GM21526 (cell line): Measurements from ENCODE around the gene XRCC5.
"Not testable (repeated sequence)": the region's sequence is repeated elsewhere in the genome, so short reads cannot be mapped to it uniquely, and the experiment has no call there.

Source experiments
- ATAC-seq: cut with Tn5 transposase; IDR thresholded peaks from one replicate; pipeline ENCODE4 v1.9.1; 2021; ENCODE audit warnings: moderate library complexity; ENCODE audit not compliant: unreplicated experiment, low FRiP score

The XRCC5 gene

DNA sequence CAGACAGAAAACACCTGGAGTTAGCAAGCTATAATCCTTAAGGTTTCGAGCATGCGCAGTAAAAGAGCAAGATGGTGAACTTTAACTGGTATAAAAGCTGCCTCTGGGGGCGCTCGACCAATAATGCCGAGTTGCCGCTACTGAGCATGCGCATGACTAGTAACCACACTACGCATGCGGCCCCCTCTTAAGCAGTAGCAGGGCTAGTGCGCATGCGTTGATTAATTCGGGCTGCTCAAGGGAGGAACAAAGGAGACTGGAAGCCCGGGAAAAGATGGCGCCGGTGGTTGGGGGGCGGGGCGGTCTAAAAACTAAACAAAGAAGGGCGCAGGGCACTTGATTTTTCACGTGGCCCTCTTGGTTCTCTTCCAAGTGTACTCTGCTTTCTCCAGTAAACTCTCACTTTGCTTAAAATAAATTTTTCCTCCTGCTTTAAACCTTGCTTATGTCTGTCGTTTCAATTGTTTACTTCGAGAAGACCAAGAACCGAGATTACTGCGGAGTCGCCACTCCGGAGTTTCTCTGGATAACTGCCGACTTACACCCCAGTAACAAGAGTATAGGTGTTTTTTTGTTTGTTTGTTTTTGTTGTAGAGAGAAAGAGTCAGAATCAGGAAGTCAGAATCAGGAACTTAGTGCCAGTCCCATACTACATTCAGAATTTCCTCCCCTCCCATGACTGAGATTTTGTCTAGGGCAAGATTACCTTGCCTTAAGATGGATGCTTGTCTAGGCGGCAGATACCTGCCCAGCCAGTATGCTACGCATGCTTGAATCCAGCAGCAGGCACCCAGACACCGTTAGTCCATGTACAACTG lies 5.8 kb downstream of the XRCC5 start:
- peak; percentile 49 for ATAC-seq

- ATAC-seq = no peak
Measured at GRCh38 chr2:216116418-216116817, 7.3 kb downstream of the XRCC5 start.

GRCh38 chr2:216117561-216118340 lies 8.6 kb downstream of the XRCC5 start:
- no peak for ATAC-seq

DNA sequence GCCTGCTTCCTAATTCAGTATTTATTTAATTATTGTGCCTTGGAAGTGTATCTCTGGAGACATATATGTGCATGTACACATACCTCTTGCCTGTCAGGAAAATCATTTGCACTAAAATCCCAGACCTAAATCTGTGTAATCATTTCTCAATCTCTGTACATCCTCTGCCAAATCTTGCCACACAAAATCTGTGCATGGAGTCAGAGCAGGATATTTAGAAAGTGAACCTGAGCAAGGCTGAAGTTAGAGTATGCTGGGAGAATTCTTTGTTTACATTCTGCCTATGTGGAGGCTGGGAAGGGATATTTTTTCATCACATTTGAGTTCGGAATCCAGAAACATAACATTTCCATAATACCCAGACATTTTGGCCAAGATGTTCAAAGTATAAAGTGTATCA lies 9.3 kb downstream of the XRCC5 start:
- ATAC-seq = no peak

DNA sequence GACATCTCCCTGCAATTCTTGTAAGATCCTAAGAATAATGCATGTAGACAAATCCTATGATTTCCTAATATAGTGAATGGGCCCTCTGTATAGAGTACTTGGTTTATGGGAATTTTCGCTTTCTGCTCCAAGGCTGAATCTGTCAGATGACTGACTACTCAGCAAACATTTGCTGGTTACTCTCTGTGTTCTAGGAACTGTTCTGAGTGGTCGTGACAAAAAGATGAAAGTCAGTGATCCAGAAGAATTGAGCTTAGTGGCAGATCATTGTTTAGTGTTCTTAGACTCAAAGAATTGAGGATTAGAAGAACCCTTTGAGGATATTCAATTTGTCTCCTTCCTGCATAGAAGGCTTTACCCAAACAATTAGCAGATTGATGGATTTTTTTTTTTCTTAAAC lies 10.0 kb downstream of the XRCC5 start:
- ATAC-seq = no peak

DNA sequence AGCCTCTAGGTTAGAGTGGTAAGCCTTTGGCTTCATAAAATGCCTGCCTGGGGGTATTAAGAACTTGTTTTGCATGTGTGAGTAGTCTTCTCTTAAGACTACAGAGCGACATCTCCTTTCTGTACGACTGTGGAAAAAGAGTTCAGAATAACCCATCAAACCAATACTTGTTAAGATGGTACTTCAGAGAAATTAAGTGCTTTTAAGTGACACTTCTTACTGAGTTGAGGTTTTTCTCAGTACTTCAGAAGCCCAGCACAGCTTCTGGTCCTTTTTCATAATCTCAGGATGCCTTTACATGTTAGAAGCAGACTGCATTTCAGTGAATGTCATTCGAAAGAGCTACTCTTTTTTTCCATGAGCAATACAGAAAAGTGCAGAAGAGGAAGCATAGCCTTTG lies 10.8 kb downstream of the XRCC5 start:
- ATAC-seq = no peak

DNA sequence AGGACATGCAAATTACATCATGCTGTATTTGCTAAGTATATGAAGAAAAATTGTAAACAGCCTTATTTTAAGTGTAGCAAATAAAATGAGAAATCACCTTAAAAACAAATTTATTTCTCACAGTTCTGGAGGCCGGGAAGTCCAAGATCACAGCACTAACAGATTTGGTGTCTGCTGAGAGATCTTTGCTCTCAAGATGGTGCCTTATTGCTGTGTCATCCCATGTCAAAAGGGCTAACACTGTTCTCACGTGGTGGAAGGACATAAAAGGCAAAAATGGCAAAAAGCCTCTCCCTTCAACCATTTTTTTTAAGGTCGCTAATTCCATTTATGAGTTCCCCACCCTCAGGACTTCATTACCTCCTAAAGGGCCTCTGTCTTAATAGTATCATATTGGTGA lies 12.1 kb downstream of the XRCC5 start:
- no peak for ATAC-seq

DNA sequence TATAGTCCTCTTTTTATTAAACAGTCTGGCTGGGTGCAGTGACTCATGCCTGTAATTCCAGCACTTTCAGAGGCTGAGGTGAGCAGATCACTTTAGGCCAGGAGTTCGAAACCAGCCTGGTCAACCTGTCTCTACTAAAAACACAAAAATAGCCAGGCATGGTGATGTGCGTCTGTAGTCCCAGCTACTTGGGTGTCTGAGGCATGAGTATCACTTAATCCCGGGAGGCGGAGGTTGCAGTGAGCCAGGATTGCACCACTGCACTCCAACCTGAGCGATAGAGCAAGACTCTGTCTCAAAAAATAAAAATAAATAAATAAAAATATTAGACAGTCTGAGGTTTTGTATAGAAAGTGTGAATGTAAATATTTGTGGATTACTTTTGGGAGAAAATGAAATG lies 17.8 kb downstream of the XRCC5 start:
- ATAC-seq = no peak

GRCh38 chr2:216130346-216130971 lies 21.3 kb downstream of the XRCC5 start:
- no peak for ATAC-seq

DNA sequence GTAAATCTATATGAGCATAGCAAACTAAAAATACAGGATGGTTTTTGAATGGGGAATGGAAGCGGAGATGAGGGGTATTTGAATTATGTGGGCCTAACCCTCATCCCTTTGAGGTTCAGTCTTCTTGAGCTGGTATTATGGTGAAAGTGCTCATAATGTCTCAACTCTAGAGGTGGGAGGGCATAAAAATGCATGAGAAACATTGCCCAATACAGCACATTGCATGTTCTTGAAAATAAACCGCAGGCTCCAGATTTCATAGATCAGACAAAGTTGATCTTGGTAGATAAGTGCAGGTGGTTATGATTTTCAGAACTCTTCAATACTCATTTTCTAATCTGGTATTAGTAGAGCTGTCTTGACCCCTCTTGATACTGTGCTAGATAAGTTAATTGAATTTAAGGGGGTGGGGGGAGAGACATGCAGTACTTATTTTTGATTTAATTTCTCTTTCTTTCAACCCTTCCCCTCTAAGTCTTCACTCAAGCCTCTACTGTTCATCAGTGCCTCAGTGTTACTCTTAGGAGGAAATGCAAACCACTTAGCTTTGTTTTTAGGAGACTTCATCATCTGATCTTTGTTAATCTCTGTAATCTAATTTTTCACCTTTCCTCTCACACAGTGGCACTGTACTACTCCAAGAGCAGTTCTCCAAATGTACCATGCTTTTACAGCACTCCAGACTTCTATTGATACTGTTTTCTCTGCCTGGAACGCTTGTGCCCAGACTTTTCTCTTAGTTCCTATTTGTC lies 22.2 kb downstream of the XRCC5 start:
- no peak for ATAC-seq

- ATAC-seq = no peak
Measured at GRCh38 chr2:216132585-216132984, 23.4 kb downstream of the XRCC5 start.

- ATAC-seq = no peak
Measured at GRCh38 chr2:216133397-216133796, 24.2 kb downstream of the XRCC5 start.

GRCh38 chr2:216134958-216135541 lies 25.9 kb downstream of the XRCC5 start:
- no peak for ATAC-seq

GRCh38 chr2:216139884-216140283 lies 30.7 kb downstream of the XRCC5 start:
- no peak for ATAC-seq

DNA sequence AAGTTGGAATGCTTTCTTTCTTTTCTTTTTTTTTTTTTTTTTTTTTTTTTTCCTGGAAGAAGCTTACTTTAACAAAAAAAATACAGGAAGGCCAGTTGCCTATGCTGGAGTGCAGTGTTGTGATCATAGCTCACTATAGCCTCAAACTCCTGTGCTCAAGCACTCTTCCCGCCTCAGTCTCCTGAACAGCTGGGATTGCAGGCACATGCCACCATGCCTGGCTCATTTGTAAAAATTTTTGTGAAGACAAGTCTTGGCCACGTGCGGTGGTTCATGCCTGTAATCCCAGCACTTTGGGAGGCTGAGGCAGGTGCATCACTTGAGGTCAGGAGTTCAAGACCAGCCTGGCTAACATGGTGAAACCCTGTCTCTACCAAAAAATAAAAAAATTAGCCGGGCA lies 32.4 kb downstream of the XRCC5 start:
- not testable (repeated sequence) for ATAC-seq

- peak; percentile 96 for ATAC-seq
Measured at GRCh38 chr2:216142540-216142939, 33.4 kb downstream of the XRCC5 start.

DNA sequence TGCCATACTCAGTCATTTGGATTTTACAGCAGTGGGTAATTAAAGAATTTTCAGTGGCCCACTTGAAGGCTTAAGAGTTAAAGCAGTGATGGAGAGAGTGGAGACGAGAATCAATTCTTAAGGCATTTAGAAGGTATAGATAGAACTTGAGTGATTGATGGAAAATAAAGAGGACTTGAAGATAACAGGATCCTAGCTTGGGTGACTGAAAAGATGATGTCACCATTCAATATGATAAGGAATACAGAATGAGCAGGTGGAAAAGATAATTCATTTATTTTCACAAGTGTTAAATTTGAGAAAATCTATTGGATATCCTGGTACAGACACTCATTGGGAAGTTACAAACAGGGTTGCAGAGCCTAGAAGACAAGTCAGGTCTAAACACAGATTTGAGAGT lies 35.2 kb downstream of the XRCC5 start:
- ATAC-seq = no peak

DNA sequence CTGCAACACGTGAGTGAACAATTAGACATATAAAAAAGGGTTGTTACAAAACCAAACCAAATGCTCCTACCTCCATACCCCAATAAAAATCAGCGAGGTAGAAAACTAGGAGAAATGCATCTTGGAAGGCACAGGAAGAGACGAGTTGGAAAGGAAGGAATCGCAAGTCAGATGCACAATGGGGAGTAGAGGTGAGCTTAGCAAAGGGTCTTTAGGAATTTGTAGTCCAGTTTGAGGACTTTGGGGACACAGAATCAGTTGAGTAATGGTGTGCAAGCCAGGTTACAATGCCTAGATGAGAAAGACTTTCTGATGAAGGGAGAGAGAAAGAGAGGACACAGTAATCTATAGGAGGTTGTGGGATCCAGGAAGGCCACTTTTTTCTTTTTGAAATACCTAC lies 35.7 kb downstream of the XRCC5 start:
- ATAC-seq = no peak

DNA sequence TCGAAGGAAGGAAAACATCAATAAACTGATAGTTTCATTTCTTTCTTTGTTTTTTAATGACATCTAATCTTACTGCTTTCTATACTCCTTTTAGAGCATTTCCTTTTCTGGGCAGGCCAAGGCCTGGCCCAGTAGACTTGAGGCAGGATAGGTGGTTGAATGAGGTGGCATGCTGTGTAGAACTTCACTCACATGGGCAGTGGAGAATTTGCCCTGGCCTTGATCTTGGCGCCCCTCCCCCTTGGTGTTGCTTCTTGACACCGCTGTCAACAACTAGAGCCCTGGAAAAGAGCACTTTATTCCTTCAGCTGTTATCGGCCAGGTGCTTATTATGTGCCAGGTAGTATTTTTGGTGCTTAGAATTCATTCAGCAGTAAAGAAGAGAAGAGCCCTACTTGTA lies 37.4 kb downstream of the XRCC5 start:
- no peak for ATAC-seq
